HG02623 (cell line): Measurements from ENCODE around the gene EBPL.

Experiments
- ATAC-seq: cut with Tn5 transposase; IDR thresholded peaks from one replicate; pipeline ENCODE4 v1.9.1; 2021; ENCODE audit warnings: moderate library complexity; ENCODE audit not compliant: unreplicated experiment

The EBPL gene

DNA sequence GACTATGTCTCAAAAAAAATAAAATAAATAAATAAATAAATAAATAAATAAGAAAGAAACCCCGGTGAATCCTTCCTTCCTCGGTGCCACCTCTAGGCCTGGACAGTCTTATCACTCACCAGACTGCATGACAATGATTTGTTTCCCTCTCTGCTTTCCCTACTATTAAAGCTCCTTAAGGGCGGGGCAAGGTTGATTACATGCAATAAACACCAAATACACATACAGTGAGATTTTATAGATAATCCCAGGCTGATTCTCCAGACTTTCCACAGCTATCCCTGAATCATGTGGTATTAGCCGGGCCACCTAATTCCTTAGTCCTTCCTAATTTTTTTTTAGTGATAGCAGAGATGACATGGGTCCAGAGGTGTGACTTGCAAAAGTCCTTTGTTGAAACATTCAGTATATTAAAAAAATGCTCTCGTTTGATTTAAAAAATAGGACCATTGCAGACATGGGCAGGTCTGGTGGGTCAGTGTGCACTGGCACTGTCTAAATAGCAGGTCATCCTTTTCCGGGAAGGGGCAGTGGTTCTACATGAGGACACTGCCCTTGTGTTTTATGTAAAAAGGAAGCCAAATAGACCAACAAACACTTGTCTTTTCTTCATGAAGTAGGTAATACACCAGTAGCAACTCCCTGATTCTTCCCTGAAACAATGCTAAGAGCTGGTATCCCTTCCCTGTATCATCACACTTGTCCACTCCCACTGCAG, 14.5 kb downstream of the EBPL start:
- no peak for ATAC-seq

DNA sequence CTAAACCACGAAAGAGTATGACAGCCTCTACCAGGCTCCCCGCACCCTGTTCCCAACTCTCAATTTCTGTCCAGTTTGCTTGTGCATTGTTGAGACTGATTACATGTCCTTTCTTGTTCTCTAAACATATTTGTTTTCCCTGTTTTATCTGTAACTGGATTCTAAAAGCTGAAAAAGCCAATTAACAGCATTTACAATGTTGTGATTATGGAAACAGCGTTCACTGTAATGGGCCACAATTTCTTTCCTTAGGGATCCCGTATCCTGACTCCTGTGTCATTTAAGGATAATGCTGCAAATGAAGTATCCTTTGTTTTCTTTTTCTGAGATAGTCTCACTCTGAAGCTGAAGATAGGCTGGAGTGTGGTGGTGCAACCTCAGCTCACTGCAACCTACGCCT, 20.5 kb downstream of the EBPL start:
- no peak for ATAC-seq

DNA sequence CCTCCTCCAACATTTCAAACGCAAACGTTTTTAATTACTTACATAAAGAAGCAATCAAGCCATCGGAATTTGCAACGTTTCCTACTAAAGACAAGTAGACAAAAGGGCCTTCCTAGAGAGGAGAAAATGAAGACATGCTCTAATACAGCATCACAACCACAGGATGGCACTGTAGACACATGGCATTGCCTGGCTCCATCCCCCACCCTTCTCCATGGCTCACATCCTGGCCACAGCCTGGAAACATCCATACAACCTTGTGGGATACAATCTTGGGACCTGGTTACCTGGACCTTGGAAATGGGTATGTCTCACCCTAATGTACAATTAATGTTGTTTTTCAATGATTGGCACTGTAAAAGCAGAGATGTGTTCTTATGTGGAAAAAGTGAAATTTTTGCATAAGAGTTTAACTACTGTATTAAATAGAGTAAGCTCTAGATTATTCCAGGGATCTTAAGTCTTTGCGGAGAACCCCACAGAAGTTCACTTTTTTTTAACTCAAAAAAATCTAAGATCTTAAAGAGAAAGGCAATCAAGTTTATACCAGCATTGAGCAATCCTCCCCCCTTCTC, 21.5 kb downstream of the EBPL start:
- no peak for ATAC-seq

DNA sequence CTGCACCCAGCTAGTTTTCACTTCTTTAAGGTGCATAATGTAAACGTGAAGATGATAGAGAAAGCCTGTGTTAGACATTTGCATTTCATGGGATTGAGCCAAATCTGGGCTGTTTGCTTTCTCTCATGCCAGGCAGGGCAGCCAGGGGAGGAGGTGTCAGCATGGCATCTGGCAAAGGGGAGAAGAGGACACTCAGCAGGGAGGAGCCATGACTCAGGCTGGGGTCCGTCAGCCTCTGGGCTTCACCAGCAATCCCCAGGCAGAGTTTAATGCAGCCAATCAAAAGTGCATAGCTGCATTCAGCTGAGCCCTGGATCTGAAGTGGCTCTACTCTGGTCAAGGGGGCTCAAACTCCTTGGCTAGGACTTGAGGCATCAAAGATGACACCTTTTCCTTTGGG, 23.5 kb downstream of the EBPL start:
- ATAC-seq: no peak

DNA sequence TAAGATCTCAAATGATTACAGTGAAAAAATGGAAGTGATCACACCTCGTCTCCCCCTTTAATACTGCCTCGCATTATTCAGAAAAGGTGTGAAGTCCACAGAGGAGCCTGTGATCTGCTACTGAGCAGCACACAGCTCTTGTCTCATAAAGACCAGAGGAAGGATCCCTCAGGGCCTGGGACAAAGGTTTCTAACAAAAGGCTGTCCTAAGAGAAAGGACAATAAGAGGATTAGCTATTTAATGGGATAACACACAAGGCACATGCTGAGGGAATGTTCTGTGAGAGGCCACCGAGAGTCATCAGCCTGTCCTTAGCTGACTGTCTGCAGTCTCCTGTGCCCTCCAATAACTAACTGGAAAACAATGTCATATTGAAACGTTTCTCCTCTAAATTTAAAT, 26.7 kb downstream of the EBPL start:
- ATAC-seq: no peak

DNA sequence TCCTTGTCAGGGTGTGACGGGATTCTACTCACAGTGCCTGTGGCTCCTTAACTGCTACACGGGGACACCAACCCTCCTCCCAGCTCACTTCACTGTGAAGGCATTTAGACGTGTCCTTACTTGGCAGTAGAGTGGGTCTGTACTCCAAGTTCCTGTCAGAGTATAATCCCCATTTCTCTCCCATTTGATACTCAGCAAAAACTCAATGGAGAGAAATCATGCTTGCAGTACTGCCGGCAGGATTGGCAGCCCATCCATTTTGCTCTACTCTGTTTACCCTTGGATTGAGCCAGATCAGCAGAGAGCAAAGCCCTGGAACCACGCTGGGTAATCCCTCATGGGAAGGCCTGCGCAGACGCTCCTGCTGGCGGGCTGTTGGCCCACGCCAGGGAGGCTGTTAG, 34.0 kb downstream of the EBPL start:
- ATAC-seq: no peak

DNA sequence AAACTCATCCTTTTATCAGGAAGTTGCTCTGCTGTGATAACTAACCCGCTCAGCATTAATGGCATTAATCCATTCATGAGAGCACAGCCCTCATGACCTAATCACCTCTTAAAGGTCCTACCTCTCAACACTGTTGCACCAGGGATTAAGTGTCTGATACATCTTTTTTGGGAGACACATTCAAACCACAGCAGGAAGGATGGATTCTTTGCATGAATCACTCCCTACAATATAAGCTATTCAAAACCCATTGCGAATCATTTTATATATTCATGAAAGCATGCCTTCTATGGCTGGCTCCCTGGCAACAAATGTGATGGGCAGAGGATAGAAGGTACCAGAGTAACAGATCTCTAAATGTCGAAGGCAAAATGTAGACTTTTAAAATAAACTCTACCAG, 35.4 kb downstream of the EBPL start:
- ATAC-seq: no peak

DNA sequence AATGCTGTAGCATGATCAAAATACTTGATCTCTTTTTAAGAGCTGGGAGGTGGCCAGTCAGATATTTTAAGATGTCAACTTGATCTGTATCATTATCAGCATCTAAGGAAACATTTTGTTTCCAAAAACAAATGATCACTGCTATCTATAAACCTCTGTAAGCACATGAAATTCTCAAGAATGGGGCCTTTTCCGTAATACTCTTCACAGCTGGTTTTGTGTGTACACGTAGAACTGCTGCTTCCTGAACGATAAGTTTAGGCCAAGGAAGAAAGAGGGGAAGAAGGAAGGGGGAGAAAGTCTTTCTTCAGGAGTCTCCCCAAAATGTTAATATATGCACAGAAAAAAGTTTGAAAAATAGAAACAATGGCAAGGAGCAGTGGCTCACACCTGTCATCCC, 37.3 kb downstream of the EBPL start:
- ATAC-seq: no peak

DNA sequence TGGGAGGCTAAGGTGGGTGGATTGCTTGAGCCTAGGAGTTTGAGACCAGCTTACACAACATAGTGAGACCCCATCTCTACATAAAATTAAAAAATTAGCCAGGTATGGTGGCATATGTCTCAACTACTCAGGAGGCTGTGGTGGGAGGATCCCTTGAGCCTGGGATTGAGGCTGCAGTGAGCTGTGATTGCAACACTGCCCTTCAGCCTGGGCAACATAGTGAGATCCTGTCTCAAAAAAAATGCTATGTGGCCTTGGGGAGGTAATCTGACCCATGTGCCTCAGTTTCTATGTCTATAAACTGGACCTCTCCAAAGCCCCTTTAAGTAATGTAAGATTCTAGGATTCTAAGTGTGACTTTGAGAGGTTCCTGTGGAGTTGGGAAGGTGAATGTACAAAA, 37.8 kb downstream of the EBPL start:
- ATAC-seq: no peak

DNA sequence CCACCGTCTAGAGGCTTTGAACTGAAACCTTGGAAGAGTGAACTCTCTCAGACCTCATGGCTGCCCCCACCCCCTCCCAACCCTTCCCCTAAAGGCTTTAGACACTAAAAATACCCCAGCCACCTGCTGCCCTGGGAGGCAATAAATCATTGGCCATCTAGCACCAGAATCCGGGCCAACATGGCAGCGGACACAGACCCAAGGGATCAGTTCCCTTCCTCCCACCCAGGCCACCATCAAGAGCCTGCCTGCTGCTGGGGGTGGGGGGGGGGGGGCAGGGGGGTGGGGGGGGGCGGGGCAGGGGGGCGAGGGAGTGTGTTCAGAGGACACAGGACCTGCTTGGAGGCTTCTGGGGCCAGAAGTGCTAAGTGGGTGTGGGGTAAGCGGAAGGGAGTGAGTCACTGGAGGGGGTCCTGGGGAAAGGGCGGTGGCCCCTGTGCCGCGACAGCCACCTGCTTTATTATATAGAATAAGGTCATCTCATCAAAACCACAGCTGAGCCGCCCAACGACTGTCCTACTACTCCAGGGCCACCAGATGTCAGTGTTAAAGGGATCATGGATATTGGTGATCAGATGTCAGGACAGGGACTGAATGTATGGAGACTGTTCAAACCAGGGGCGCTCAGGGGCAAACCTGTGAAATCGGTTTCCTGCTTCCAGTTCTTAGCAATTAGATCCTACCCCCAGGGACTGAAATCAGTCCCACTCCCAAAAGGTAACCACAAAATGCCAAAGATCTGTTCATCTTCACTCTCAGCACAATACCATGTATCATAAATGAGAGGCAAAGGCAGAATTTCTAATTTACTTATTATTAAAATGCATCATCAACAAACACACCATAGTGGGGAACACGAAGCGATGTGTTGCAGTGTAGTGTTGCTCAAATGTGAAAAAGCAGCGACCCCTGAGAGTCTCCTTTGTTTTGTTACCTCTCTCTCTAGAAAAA, 38.7 kb downstream of the EBPL start:
- no peak for ATAC-seq

DNA sequence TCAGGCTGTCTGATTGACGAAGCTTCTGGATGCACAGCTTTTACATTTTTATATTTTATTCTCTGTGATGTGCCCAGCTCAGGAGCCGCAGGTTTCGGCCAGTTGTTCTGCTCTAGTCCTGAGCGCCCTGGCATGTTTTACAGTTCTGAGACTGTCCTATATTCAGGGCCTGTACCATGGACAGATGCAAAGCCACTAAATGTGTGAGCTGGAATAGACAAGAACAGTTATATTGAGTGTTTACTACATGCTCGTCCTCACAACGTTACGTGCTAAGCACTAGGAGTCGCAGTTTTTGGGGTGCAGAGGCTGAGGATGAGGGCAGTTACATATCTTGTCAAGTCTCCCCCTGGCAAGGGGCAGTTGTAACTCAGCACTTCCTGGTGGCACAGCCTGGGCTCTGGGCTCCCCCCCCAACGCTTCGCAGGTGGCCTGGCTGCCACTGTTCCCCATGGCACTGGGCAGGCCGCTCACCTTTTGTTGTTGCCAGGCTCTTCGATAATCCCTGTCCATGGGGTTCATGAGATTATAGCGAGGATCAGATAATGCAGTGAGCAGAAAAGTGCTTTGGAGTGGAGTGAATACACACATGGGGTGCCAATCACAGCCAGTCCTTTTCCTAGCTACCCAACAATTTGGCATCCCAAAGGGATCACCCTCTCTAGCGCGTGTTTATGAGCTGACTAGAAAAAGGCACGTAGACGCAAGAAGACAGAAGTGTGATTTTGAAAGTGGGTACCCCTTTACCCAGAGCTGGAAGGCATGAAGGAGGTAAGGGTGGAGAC, 39.5 kb downstream of the EBPL start:
- ATAC-seq: no peak

DNA sequence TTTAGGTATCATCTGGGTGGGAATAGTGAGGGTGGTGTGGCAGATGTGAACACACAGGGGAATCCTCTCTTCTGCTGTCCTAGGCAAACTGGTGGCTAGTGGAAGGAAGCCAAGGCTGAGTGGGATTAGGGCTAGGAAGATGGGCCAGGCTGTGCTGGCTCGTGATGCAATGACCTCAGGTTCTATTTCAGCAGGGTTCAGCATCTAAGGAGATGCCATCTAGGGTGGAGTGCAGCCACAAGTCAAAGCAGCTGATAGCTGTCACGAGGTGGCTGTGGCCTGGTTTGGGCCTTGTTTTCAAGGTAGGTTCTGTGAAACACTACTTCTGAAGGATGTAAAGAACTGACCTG, 41.3 kb downstream of the EBPL start:
- no peak for ATAC-seq

DNA sequence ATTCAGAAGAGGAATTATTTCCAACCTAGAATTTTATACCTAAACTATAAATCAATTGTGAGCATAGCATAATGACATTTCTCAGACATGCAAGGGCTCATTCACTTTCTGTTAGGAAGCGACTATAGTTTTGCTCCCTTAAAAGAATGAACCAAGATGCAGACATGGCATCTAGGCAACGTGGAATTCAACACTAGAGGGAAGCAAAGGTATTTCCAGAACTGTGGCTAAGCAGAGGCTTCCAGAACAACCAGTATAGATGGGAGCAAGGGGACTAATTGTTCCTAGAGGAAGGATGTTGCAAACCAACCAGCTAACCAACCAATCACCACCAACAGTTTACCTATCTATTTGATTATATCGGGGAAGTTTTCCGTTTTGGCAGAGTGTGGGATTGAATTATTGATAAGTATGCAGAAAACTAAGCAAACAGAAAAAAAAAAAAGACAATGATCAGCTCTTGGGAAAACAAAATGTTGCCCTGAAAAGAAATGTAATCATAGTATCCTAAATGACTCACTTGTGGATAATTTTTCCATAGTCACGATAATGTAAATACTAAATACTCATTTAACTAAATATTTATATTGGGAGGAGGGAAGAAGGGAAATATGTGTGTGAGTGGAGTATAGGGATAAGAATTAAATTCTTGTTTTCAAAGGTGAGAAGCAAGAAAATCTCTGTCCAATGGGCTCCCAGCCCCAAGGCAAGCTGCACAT, 41.9 kb downstream of the EBPL start:
- no peak for ATAC-seq

DNA sequence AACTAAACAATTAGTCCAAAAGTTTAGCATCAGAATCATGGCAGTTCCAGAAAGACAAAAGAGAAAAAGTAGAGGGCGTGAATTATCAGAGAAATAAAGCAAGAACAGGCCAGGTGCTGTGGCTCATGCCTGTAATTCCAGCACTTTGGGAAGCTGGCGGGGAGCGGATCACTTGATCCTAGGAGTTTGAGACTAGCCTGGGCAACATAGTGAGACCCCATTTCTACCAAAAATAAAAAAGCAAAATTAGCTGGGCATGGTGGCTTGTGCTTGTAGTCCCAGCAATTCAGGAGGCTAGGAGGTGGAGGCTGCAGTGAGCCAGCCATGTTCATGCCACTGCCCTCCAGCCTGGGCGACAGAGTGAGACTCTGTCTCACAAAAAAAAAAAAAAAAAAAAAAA, 44.6 kb downstream of the EBPL start:
- no peak for ATAC-seq

DNA sequence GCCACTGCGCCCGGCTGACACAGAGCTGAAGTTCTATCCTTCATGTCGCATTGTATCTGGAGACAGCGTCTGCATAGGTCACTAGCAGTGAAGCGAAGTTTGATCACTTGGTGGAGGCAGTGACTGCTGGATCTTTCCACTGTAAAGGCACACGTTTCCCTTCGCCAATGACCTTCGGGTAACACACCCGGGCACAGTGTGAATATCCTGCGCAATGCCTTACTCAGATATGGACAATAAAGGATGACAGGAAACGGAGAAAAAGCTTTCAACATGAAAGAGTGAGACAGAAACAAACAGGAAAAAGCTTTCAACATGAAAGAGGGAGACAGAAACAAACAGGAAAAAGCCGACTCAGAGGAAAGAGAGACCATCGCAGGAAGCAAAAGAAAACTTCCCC, 45.8 kb downstream of the EBPL start:
- no peak for ATAC-seq

DNA sequence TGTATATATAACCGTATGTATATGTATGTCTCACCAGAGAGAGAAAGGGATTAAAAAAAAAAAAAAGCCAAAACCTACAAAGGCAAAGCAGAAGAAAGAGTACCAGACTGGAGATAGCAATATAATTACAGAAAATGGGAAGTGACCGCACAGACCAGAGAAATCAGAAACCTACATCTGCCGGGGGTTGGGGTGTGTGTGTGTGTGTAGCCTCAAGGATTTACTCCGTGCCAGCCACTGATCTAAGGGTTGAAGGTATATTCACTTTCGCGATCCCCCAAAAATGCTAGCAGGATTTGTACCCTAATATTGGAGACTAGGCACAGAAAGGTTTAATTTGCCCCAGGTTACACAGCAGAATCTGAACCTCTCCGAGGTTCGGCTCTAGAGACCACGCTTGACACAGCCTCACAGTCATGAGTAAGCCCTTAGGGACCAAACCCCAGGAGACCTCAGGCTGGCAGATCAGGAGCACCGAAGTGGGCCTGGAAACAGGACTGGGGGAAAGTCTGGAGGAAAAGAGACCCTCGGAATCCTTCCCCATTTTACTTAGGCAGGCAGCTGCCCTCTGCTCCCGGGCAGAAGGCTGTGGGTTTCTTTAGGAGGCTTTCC, 48.1 kb downstream of the EBPL start:
- ATAC-seq: no peak

DNA sequence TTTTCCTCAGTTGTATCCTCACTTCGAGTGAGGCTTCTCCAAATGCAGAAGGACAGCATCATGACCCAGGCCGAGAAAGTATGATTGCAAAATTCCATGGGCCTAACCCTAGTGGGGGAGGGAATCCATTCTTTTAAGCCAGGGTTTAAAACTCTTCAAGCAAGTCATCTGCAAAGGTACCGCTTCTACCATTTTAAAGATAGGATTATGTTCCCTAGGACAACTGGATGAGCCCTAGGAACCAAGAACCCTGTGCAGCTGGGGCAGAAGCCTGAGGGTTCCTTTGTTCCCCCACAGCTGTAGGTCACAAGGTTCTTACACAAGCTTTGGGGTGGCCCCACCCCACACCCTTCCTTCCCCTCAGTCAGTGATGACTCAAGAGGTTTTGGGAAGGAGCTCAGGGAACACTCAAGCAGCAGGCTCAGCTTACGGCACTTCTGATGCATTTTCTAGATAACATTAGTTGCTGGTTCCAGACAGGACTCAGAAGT, 49.4 kb downstream of the EBPL start:
- no peak for ATAC-seq

DNA sequence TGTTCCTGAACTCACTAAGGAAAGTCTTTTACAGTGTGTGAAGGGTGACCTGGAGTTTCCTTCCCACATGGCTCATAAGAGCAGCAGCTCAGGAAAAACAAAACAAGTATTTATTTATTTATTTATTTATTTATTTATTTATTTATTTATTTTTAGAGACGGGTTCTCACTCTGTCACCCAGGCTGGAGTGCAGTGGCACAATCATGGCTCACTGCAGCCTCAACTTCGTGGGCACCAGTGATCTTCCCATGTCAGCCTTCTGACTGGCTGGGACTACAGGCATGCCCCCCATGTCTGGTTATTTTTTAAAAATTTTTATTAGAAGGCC, 52.6 kb downstream of the EBPL start:
- no peak for ATAC-seq

DNA sequence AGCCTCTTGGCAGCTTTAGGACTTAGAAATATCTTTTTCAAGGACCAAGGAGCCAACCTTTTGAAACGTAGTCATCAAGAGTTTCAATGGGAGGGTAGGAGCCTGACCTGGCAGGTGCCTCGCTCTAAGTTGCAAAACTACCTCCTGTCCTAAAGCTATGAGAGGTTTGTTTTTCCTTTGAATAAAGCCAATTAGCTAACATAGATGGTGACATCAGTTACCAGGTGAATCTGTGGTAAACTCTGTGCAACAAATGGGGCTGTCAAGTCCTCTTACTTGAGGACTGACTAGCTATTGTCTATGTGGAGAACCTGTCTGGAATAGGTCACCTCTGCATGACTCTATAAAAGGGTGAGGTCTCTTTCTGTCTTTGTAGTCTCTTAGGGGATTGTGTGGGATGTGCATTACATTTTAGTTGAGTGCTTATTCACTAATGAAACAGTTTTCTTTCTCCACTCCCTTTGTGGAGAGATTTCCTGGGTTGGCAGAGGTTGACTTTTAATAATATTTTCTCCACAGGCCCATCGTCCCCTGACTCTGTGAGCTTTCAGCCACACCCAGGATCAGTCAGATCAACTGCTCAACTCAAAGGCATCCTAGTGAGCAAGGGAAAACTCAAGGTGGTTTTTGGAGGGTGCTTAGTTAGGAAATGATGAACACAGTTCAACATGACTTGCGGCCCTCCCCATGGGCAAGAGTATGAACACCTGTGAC, 53.1 kb downstream of the EBPL start:
- ATAC-seq: no peak

DNA sequence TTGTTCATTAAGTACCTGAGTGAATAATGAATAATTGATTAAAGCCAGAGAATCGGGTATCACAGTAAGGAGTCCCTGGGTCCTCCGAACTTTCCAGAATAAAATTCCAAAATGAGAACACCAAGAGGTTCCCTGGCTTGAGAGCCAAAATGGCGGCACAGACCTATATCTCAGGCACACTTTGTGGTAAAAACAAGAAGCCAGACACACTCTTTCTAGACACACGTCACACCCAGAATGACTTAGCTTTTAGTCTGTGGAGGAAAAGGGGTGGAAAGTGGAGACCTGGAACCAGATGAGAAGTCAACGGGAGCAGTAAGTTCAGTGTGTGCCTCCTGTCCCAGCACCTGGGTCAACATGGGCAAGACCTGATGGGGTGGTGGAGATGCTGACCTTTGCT, 54.6 kb downstream of the EBPL start:
- ATAC-seq: no peak
